SKM-1 treated with dmso at 0.1 percent for 144 hours (cell line): ENCODE data around the gene PACSIN3.

Experiments used
- DNase-seq: peaks from one replicate; lab custom pipeline; 2025; ENCODE audit not compliant: unreplicated experiment; lab: John Stamatoyannopoulos, UW

The PACSIN3 gene

DNA sequence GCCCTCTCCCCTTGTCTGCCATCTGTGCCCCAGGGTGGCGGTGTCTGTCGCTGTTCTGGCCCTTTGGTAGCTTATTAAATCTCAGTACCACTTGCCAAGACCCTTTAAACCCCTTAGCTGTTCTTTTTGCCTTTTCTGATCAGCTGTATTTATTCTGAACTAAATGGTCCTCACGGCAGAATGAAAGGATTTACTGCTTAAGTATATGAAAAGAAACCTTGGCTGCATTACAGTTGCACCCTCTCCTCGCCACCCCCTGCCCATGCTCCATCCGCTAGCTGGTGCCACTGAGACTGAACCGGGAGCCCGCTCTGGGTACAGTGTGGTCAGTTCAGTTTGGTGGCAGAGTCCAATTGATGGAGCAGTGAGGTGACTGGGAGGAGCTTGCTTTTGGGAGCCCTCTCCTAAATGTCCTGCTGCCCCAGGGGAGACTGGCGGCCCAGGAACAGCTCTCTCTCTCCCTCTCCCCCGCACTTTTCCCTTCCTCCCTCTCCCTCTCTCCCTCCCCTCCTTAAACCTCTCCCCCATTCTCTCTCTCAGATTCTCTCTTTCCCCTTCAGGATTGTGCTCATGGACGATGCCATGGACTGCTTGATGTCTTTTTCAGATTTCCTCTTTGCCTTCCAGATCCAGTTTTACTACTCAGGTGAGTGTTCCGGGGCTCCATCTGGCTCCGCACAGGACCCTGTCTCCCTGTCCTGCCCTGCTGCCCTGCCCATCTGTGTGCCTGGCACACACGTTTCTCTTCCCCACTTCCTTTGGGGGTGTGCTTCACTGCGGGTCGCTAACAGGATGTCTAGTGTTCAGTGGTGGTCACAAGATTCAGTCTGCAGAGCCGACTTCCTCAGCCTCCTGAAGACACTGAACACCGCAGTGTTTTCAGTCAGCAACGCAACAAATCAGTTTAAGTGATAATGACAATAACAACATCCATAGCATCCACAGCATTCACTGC lies 31.3 kb downstream of the PACSIN3 start:
- no peak for DNase-seq

DNA sequence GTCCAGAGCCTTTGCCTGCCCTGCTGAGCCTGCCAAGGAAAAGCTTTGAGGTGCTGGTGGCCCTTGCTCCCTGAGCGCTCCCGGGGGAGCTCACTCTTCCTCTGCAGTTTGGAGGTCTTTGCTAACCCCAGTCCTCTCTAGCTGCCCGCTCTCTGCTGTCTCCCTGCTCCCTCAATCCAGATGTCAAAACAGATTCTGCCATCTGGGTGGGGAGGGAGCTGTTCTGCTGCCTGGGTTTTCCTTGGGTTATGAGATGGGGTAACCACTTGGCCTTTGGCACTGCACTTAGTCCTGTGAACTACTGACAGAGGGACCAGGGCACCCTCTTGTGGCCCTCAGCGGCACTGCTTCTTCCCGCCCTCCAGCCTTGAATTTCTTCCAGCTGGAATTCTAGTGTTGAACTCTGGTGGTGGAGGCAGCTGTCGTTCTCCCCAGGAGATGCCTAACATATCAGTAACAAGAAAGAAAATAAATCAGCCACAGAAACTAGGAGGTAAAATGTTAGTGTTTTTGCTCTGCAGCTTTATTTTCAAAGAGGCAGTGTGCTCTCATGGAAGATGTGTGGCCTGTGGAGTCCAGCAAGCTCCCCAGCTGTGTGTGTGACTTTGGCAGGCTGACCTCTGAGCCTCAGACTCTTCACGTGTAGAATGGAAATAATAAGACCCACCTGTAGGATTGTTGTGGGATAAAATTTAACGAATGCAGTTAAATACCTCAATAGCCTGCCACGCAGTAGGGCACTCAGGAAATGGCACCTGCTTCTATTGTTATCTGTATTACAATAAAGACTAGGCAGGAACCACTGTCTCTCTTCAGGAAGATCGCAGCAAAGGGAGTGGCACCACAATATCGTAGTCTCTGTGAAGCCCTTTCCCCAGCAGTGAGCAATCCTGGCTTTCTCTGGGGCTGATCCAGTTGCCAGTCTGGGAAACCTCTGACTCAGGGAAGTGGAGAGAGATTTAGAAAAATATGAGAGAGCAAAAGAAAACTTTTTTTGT lies 33.0 kb downstream of the PACSIN3 start:
- peak; percentile 73 for DNase-seq

DNA sequence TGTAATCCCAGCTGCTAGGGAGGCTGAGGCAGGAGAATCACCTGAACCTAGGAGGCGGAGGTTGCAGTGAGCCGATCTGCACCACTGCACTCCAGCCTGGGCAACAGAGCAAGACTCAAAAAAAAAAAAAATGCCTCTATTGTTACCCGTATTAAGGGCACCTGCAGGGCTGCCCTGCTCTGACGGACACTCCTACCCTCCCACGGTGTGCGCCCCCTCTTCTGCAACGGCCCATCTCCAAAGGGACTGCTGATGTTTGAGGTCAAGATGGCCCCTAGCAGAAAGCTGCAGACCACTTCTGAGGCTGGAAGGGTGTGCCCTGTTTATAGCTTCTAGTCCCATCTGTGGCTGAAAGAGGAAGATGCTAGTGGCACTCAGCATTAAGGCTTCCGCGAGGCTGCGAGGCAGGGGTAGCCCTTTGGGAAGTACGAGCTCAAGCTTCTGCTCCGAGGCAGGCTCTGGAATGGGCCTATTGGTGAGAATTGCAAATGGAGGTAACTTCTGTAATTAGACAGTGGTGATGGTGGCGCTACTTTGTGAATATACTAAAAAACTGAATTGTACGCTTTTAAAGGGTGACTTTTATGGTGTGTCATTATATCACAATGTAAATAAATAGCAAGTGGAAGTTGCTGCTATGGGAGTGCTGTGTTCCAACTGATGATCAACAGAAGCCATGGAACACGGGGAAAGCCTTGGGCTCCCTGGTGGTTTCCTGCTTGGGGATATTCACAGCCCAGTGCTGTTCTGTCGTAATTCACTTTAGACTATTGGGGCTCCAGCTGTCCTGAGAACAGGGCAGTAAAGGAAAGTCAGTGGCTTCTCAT lies 33.9 kb downstream of the PACSIN3 start:
- no peak for DNase-seq

DNA sequence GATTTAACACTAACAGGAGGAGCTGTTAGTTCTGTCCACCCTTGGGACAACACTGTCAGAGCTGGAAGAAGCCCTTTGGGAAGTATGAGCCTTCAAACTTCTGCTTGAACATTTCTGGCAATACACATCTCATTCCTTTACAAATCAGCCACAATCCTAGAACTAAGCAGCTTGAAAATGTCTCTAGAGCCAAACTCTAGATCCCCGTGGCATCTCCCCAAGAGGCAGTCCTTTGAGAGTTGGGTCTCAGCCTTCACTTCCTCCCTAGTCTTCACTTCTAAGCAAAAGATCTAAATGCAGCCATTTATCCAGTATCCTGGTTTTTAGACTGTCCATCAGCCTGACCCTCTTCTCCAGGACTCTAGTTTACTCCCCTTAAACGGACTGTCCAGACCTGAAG lies 36.5 kb downstream of the PACSIN3 start:
- DNase-seq, result no peak

DNA sequence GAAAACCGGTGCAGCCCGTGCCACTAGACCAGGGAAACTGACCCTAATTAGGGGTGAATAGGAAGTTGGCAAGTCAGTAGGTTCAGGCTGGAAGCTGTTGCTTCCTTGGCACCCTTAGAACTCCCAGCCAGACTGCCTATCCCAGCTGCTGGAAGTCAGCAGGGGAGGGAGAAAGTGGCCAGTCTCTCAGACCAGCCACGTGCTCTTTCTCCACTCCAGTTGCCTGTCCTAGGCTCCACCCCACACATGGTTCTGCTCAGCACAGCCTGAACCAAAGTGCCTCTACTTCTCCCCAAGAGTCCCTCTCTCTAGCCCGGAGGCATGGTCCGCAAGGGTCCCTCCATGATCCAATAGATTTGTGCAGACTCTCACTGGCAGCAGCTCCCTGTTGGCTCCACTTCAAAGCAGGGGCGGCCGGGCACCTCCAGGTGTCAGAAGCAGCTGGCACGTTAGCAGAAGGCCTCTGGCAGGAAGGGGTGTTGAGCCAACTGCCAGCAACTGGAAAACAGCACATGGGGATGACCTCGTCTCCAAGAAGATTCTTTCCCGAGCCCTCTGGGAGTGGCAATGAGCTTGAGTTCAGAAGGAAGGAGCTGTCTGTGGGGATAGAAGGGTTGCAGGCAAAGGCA lies 37.2 kb downstream of the PACSIN3 start:
- DNase-seq, result no peak

DNA sequence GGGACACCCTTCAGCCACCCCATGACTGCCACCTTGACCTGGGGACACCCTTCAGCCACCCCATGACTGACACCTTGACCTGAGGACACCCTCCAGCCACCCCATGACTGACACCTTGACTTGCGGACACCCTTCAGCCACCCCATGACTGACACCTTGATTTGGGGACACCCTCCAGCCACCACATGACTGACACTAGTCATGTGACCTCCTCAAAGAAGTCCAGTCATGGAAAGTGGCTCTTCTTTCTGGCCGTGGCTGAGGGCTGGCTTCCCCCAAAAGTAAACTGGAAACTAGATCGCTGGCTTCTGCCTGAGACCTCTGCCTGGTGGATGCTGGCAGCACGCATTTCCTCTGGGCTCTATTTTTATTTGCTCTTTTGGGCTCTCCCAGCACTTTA lies 38.0 kb downstream of the PACSIN3 start:
- DNase-seq, result no peak

DNA sequence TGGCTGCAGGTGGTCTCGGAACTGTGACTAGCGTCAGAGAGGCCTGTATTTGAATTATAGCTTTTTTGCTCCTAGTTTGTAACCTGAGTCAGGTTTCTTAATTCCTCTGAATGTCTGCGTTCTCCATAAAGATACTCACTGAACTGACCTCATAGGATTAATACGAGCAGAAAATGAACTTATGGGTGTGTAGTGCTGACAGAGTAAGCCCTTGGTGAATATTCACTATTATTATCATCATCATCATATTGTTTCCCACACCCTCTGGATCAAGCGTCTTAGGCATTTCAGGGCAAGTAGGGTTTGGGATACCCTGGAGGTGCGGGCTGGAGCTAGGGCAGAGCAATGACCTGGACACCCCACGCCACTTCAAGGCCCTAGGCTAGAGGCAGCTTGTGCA lies 38.6 kb downstream of the PACSIN3 start:
- no peak for DNase-seq

DNA sequence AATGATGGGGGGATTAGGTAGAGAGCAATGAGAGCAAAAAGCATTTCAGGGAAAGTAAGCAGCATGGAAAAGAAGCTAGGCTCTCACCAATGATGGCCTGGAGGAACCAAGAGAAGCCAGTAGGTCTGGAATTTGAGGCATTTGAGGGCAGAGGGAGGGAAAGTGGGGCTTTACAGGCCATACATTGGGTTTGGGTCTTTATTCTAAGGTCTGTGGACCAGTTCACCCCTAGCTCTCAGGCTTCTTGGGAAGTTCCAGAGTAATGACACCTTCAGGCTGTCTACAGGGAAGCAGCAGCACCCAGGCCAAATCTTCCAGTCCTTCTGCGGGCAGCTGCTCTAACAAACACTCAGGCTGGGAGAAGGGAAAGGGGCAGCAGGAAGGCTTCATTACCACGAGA lies 39.0 kb downstream of the PACSIN3 start:
- DNase-seq, result no peak

DNA sequence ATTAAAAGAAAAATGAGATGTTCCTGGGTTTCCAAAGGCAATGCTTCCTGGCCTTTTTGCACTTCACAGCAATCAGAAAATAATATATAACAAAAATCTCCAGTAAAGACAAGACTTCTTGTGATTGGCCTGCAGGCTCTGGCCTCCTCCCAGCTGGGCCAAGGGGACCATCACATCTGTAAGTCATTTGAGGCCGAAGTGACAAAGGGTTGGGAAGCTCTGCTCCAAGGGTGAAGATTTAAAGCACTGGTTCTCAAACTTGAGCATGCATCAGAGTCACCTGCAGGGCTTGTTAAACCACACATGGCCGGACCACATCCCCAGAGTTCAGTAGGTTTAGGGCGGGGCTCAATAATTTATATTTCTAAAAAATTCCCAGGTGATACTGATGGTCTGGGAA lies 41.7 kb downstream of the PACSIN3 start:
- DNase-seq, result no peak

DNA sequence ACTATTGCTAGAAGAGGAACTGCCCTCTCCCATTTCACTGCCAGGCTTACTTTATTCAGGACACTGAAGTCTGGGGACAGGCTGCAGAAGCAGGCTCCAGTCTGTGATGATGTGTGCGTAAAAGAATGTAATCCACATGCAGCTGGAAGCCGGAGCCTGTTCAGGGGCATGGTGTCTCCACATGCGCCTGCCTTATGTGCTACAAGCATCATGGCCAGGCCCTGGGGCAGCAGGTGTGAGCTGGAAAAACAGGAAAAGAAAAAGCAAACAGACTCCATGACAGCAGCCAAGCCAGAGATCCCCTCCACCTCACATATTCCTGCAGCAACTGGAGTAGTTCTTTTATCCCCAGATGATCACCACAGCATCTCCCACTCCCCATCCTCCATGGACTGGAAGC lies 42.9 kb downstream of the PACSIN3 start:
- no peak for DNase-seq

DNA sequence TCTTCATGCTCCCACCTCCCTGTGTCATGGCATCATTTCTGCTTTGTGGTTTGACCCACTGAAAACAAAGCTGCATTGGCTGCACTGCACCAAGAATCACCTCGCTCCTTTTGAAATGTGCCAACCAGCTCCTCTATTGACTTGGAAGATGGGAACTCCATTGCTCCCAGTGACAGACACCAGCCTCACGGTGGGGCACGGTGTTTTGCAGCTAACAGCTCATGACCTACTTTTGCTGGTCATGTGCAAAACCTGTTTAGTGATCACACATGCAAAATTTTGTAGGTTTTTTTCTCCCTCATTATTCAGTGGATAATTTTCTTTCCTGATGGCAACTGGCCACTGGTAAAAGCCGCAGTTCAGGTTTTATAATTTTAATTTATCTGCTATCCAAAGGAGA lies 46.4 kb downstream of the PACSIN3 start:
- DNase-seq, result no peak

DNA sequence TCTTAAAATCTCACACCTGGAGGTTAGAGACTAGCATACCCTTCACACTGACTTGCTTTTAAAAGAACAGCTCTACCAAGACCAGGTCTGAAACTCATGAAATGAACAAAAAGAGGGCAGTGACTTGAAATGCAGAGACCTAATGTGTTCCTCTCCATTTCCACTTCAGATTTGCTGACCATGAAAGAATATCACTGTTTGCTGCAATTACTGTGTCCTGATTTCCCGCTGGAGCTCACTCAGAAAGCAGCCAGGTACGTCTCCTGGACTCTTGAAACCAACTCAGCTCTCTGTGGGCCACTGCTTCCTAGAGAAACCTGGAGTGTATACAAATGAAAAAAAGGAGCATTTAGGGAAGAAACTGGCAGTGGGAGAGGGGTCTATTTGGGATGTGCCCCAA lies 48.8 kb downstream of the PACSIN3 start:
- no peak for DNase-seq

DNA sequence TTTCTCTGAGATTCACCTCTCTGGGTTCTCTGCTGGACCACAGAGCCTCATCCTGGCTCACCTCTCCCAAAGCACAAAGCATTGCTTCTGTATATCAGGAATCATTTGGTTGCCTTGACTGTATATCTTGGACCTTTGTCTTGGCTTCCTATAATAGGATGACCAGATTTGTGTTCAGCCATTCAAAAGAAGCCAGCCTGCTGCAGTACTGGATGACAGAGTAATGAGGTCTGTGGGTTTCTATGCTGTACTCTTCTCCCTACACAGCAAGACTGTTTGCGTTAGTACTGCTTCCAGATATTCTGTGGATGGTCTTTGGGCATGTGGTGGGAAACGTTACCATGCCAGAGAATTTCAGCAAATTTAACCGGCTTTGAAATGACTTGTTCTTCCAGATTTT lies 49.3 kb downstream of the PACSIN3 start:
- DNase-seq, result no peak

DNA sequence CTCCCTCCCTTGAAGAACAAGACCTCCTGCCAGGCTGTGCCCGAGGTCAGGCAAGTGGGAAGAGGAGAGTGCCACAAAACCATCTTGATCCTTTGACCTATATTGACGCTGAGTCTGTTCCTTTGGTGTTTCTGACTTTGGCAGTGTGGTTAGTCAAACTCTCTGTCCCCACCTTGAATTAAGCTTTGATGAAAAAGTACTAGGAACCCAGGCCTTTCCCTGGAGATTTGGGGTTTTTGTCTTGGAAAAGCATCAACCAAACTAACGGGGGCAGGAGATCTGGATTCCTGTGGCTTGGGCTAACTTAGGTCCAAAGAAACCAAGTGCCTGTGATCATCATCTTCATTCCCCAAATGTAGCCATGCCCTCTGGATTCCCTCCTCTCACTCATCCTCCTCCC lies 49.9 kb downstream of the PACSIN3 start:
- DNase-seq, result no peak

DNA sequence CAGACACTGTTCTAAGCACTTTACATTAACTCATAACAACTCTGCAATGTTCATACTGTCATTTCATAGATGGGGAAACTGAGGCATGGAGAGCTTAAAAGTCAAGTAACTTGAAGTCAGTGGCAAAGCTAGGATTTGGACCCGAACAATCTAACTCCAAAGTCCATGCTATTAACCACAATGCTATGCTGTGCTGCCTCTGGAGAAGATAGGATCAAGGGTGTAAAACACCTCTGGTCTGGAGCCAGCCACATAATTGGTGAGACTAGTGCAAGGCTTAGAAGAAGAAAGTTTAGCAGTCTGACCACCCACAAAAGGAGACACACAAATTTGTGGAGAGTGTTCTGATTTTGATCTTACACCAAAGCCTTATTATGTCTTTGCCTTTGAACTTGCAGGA lies 53.3 kb downstream of the PACSIN3 start:
- DNase-seq, result no peak

DNA sequence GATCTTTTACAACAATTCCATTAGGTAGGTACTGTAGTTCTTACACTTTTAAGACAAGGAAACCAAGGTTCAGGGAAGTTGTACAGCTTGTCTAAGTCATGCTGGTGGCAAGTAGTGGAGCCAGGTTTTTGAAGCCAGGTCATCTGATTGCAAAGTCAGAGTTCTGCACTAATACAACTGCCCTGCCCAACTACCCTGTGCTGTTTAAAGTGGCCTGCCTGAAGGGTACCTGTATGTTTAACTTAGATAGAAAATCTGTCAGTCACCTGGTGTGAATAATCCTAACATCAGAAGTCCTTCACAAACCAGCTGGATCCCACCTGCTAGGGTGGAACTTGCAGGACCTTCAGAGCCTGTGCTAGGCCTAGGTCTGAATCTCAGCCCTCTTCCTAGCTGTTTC lies 53.7 kb downstream of the PACSIN3 start:
- no peak for DNase-seq

DNA sequence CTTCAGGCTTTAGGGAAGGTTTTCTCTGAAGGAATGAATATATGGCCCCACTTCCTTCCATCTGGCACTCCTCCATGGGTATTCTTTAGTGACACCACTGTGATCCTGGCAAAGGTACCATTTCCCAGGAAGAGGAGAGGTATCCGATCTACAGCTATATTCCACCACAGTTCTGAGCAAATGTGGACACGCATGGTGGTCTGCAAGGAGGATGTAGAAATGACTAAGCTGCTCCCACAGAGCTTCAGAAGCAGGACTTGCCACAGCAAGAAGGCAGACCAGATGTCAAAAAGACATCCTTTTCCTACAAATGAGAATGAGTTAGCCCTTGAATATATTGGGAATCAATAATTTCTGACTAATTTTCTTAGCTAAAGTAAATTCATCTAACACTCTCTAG lies 55.1 kb downstream of the PACSIN3 start:
- DNase-seq, result no peak

DNA sequence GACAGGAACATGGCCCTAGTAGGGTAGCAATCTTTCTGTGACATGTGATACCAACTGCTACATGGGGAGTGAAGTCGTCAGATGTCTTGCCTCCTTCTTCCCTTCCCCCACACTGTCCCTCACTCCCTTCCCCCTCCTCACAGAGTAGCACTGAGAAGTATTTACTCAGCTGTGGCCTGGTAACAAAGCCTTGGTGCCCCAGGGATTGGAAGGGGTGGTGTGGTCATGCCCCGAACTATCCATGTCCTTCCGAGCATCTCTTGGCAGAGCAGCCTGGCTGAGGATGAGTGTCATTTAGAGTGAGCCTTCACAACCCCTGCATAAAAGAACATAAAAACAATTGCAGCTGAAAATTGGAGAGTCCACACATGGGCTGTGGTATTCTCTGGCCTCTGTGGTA lies 55.7 kb downstream of the PACSIN3 start:
- no peak for DNase-seq
